GM18526 (cell line): ENCODE results near the gene BRI3BP.

Experiments used
- POLR2A ChIP-seq: IDR thresholded peaks from 3 replicates; pipeline ENCODE4 v1.6.1; 2011; ENCODE audit not compliant: insufficient read length; ENCODE audit errors: extremely low read depth

The BRI3BP gene

GRCh38 chr12:125003021-125003420, 9.6 kb downstream of the BRI3BP start:
- no peak for TF ChIP-seq POLR2A

- TF ChIP-seq POLR2A = no peak
These were observed 11.2 kb downstream of the BRI3BP start for GRCh38 chr12:125004621-125005020.

- no peak for TF ChIP-seq POLR2A
These were observed 12.2 kb downstream of the BRI3BP start for GRCh38 chr12:125005652-125006051.

GRCh38 chr12:125006365-125006764, 12.9 kb downstream of the BRI3BP start:
- TF ChIP-seq POLR2A = no peak

- TF ChIP-seq POLR2A = no peak
These were observed 20.5 kb downstream of the BRI3BP start for GRCh38 chr12:125013816-125014442.

- TF ChIP-seq POLR2A = no peak
These were observed 21.1 kb downstream of the BRI3BP start for GRCh38 chr12:125014526-125014925.

- TF ChIP-seq POLR2A = no peak
These were observed 22.4 kb downstream of the BRI3BP start for GRCh38 chr12:125015680-125016310.

GRCh38 chr12:125017801-125018200, 24.4 kb downstream of the BRI3BP start:
- TF ChIP-seq POLR2A = no peak

- TF ChIP-seq POLR2A = no peak
These were observed 24.9 kb downstream of the BRI3BP start for GRCh38 chr12:125018356-125018755.

GRCh38 chr12:125021096-125021495, 27.7 kb downstream of the BRI3BP start:
- TF ChIP-seq POLR2A = no peak

- no peak for TF ChIP-seq POLR2A
These were observed 28.3 kb downstream of the BRI3BP start for GRCh38 chr12:125021771-125022170.

- TF ChIP-seq POLR2A = no peak
These were observed 29.6 kb downstream of the BRI3BP start for GRCh38 chr12:125023065-125023464.

GRCh38 chr12:125024949-125025563, 31.6 kb downstream of the BRI3BP start:
- TF ChIP-seq POLR2A = no peak

GRCh38 chr12:125025606-125026235, 32.3 kb downstream of the BRI3BP start:
- TF ChIP-seq POLR2A = no peak

GRCh38 chr12:125028106-125028505, 34.7 kb downstream of the BRI3BP start:
- no peak for TF ChIP-seq POLR2A

- no peak for TF ChIP-seq POLR2A
These were observed 36.4 kb downstream of the BRI3BP start for GRCh38 chr12:125029761-125030358.
